Pancreas (tissue), 10 donors: Measurements from ENCODE around the gene IL22. TPM values are rescaled to one million over a fixed set of nuclear protein-coding genes. Genes with fewer than 3 reads are reported as not detected.

Source experiments
- ATAC-seq, 4 donors: fragments of 200-7000 bp; cut with Tn5 transposase; one replicate each; pipeline versions ENCODE4 v1.8.0 to v1.9.1; 2020; ENCODE audit warnings: mild to moderate bottlenecking in 4 of 4, moderate library complexity in 4 of 4
- DNase-seq, 6 donors: peaks; one replicate each; pipeline ENCODE4 v3.0.0-alpha.2; 2020
- FAIRE-seq: peaks from 2 replicates; lab custom pipeline; 2012; peaks lifted over from hg19 to GRCh38; lab: Jason Lieb, UNC
- H3K27ac ChIP-seq, 4 donors: fragments of 200-600 bp; sonication (generic); 1 replicate in 3 of 4; 2 replicates in 1 of 4; pipeline versions ENCODE4 v1.5.0 to v1.8.0; 2020
- H3K27me3 ChIP-seq, 4 donors: fragments of 200-600 bp; one replicate each; pipeline ENCODE4 v1.8.0; 2021
- H3K36me3 ChIP-seq, 3 donors: fragments of 200-600 bp; sonication (generic) in 1 of 3; one replicate each; pipeline versions ENCODE4 v1.5.0 to v1.8.0; 2020 to 2021
- H3K4me1 ChIP-seq, 3 donors: fragments of 200-600 bp; one replicate each; pipeline ENCODE4 v1.8.0; 2021
- H3K4me3 ChIP-seq, 4 donors: fragments of 200-600 bp; sonication (generic) in 2 of 4; one replicate each; pipeline versions ENCODE4 v1.5.0 to v1.8.0; 2020 to 2021
- H3K9me3 ChIP-seq, 4 donors: fragments of 200-600 bp; one replicate each; pipeline ENCODE4 v1.8.0; 2021
- CTCF ChIP-seq, 4 donors: fragments of 200-600 bp; sonication (generic) in 3 of 4; IDR thresholded peaks; one replicate each; pipeline versions ENCODE4 v1.5.0 to v1.8.0; 2021; ENCODE audit warnings: antibody characterized with exemption in 4 of 4
- WGBS, 2 donors: extraction: QIAGEN DNeasy Blood & Tissue Kit; methylation state at CpG; one replicate each; pipeline ENCODE4 v1.1.7; 2013; 5-methylcytosine and 5-hydroxymethylcytosine counted together
- intact Hi-C, 3 donors: fragments of 100-400 bp; cut with DNase I; formaldehyde crosslinking; loops; one replicate each; pipeline versions ENCODE4 v1.11.1 to v1.14.2; 2022
- polyA plus RNA-seq, 2 donors: library from polyadenylated mRNA; stranded (reverse); fragments of 200-250 nt; gene quantifications; one replicate each; pipeline ENCODE4 v1.2.3, GENCODE V29; 2013
- total RNA-seq, 6 donors: library from RNA; stranded (reverse); fragmentation: NEBNext Ultra II Directional in 4 of 6; extraction: Animal tissue kit (Norgen Biotek cat#: 25700) in 4 of 6; gene quantifications; one replicate each; pipeline versions ENCODE4 v1.2.1 to v1.2.4, GENCODE V29; 2021 to 2023
- donor health status: healthy with polysubstance abuse.
- donor health status: DM: no; HTN: no; CAD: no; lungs with moderate emphysema.
- donor health status: DM: no; HTN: no; CAD: no.
- donor health status: control.
- donor health status: control.
- donor health status: Bipolar disorder and iron deficiency.
- donor health status: DM: yes; HTN: yes; CAD: no.
- donor health status: DM: no; HTN: no; CAD: no.
- donor health status: DM: no; HTN: no; CAD: no.
- donor health status: DM: yes; HTN: yes; CAD: no.

The IL22 gene
- total and polyA plus RNA-seq, 8 donors, result not detected

GRCh38 chr12:68261896-68262295, 8.5 kb upstream of the IL22 start:
- Histone ChIP-seq H3K27ac (no peak overlapping the region), H3K27me3 (no peaks in the 10 kb centered on the region), H3K4me3 (no peak overlapping the region), H3K36me3 (no peaks in the 10 kb centered on the region), H3K9me3 (no peaks in the 10 kb centered on the region), H3K4me1 (no peaks in the 10 kb centered on the region)
- DNase-seq (no peak), ATAC-seq (no peak), FAIRE-seq (no peak)
- no peak for TF ChIP-seq CTCF (IDR thresholded peaks at IDR 0.05)
- intact Hi-C loops, result no loop called here

- DNase-seq, result no peak
- intact Hi-C loops, result no loop called here
- TF ChIP-seq CTCF (IDR thresholded peaks at IDR 0.05), result no peak
- no peaks in the 10 kb centered on the region for H3K4me1 ChIP-seq
- WGBS, 2 donors, result 74 to 83% methylated on average over 3 of the region's 3 CpGs
- no peak for ATAC-seq
- no peaks in the 10 kb centered on the region for H3K36me3 ChIP-seq
- no peak for FAIRE-seq
- no peak overlapping the region for H3K27ac ChIP-seq
- H3K4me3 ChIP-seq, result no peak overlapping the region
- no peaks in the 10 kb centered on the region for H3K9me3 ChIP-seq
- H3K27me3 ChIP-seq, result no peaks in the 10 kb centered on the region
Observed at GRCh38 chr12:68260153-68260552, 6.7 kb upstream of the IL22 start.

- H3K4me1 ChIP-seq, result no peaks in the 10 kb centered on the region
- WGBS, 2 donors, result 75 to 82% methylated on average over 3 of the region's 3 CpGs
- H3K4me3 ChIP-seq, result no peak overlapping the region
- intact Hi-C loops, result no loop called here
- H3K9me3 ChIP-seq, result no peaks in the 10 kb centered on the region
- no peak for FAIRE-seq
- H3K36me3 ChIP-seq, result no peaks in the 10 kb centered on the region
- TF ChIP-seq CTCF (IDR thresholded peaks at IDR 0.05), result no peak
- H3K27ac ChIP-seq, result no peak overlapping the region
- DNase-seq, result no peak
- H3K27me3 ChIP-seq, result no peaks in the 10 kb centered on the region
- ATAC-seq, result no peak
Observed at GRCh38 chr12:68259318-68259940, 6.0 kb upstream of the IL22 start.

- intact Hi-C loops, result no loop called here
- Histone ChIP-seq H3K4me3 (no peak overlapping the region), H3K36me3 (no peaks in the 10 kb centered on the region), H3K9me3 (no peaks in the 10 kb centered on the region), H3K27ac (no peak overlapping the region), H3K4me1 (no peaks in the 10 kb centered on the region), H3K27me3 (no peaks in the 10 kb centered on the region)
- DNase-seq (no peak), ATAC-seq (no peak), FAIRE-seq (no peak)
- no peak for TF ChIP-seq CTCF (IDR thresholded peaks at IDR 0.05)
- WGBS, 2 donors, result 89 to 92% methylated on average over 5 of the region's 5 CpGs
Observed at GRCh38 chr12:68252077-68252476, 1.3 kb downstream of the IL22 start.

GRCh38 chr12:68250454-68250853, 3.0 kb downstream of the IL22 start:
- no peaks in the 10 kb centered on the region for H3K27me3 ChIP-seq
- no peak for FAIRE-seq
- H3K27ac ChIP-seq, result no peak overlapping the region
- TF ChIP-seq CTCF (IDR thresholded peaks at IDR 0.05), result no peak
- DNase-seq, result no peak
- no peaks in the 10 kb centered on the region for H3K4me1 ChIP-seq
- intact Hi-C loops, result no loop called here
- 74 to 77% methylated on average over 3 of the region's 3 CpGs for WGBS, 2 donors
- H3K9me3 ChIP-seq, result no peaks in the 10 kb centered on the region
- ATAC-seq, result no peak
- no peaks in the 10 kb centered on the region for H3K36me3 ChIP-seq
- H3K4me3 ChIP-seq, result no peak overlapping the region
